ENCODE results near the gene MORN3.
A peak's percentile ranks its signal among the peaks of the same experiment; 100 is the strongest.
"Not testable (repeated sequence)": the region's sequence is repeated elsewhere in the genome, so short reads cannot be mapped to it uniquely, and the experiment has no call there.

Gene MORN3, protein sequence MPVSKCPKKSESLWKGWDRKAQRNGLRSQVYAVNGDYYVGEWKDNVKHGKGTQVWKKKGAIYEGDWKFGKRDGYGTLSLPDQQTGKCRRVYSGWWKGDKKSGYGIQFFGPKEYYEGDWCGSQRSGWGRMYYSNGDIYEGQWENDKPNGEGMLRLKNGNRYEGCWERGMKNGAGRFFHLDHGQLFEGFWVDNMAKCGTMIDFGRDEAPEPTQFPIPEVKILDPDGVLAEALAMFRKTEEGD

DNA sequence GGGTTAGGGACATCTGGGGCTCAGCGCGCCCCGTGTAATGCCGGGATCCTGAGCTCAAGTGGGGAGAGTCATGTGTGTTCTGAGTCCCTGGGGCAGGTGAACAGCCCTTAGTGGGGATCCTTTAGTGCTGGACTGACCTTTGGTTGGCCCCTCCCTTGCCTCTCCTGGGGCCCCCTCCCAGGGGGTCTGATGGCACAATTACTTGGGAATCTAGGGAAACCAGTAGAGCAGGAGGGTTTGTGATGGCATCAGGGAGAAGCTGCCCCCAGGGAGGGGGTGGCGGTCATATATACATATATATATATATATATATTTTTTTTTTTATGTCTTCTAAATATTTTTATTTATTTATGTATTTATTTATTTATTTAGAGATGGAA, at the start of gene MORN3:
Gene MORN3, minus strand, starts transcription at position 134 of the 380 bp plus-strand sequence. CDS start 171 bp downstream, outside the sequence.
- no peak for DNase-seq

DNA sequence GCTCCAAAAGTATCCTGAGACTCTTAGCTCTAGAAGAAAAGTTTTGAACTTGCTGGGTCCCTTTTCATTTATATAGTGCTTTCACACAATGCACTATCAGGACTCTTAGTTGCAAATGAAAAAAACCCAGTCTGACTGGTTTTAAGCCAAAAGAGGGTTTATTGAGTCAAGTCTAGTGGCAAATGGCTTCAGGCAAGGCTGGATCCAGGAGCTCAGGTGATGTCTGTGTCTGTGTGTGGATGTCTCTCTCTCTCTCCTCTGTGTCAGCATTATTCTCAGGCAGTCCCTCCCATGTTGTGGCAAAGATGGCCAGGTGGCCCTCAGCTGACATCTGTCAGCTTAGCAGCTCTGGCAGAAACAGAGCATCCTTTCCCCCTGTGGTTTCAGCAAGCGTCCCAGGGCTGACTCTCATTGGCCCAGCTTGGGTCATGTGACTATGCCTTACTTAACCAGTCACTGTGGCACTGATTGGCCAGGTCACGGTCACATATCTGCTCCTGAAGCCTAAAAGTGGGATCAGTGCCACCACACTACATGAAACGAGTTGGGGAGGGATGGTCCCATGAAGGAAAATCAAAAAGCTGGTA, 49.3 kb upstream of the MORN3 start:
- DNase-seq: no peak

DNA sequence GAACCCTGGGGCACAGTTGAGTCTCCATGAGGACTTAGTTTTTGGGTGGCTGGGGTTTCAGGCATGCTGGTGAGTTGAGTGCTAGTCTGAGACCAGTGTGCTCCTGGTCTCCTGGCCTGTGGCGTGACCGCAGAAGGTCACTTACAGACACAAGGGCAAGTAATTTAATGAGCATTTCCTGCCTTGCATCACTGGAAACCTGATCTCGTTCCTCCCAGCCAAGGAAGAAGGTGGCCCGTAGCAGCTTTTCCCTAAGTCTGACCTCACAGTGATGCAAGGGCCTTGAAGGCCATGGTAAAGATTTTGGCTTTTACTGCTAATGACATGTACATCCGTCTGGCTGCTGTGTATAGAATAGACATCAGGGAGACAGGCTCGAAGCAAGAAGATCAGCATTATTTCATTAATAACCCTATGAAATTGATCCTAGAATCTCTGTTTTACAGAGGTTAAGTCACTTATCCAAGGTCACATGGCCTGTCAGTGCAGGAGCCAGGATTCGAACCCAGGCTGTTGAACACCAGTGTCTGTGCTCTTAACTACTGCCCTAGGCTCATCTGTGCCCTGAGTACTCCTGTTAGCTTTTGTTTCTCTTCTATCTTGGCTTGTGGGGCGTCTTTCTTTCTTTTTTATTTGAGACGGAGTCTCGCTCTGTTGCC, 47.7 kb upstream of the MORN3 start:
- DNase-seq: no peak

DNA sequence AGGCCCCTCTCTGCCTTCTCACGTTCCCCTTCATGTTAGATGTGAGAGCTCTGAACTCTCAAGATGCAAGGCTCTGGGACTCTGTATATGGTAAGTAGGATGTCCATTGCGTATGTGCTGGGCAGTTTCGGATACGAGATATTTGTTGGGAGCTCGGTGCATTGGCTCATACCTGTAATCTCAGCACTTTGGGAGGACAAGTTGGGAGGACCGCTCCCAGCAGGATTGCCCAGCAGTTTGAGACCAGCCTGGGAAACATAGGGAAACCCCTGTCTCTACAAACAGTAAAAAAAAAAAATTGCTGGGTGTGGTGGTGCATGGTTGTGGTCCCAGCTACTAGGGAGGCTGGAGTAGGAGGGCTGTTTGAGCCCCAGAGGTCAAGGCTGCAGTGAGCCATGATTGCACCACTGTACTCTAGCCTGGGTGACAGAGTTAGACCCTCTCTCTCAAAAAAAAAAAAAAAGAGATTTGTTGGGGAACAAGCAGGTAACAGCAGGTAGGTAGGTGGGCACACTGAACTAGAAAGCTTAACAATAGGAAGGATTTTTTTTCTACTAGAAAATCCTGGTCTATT, 46.5 kb upstream of the MORN3 start:
- DNase-seq: no peak

DNA sequence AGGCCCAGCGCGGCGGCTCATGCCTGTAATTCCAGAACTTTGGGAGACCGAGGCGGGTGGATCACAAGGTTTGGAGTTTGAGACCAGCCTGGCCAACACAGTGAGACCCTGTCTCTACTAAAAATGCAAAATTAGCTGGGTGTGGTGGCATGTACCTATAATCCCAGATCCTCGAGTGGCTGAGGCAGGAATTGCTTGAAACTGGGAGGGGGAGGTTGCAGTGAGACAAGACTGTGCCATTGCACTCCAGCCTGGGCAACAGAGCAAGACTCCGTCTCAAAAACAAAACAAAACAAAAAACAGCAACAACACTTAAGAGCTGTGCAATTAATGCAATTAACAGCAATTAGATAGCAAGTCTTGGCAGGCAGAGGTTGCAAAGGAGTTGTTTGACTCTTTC, 45.6 kb upstream of the MORN3 start:
- DNase-seq: not testable (repeated sequence)

DNA sequence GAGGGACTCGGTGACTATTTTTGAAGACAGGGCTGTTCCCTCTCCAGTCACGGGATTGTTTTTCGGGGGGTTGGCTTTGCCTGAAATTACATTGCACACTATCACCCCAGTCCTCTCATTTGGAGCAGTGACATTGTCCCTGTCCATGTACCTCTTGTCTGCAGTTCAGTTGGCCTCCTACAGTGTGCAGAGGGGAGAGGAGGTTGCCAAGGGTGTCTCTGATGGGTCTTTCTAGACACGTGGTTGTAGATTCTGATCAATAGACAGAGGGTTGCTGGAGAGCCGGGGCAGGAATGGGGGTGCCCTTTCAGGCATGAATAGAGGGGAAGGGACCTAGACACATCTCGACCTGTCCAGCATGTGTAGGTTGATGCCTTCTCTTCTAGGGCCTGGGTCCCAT, 44.3 kb upstream of the MORN3 start:
- DNase-seq: no peak

DNA sequence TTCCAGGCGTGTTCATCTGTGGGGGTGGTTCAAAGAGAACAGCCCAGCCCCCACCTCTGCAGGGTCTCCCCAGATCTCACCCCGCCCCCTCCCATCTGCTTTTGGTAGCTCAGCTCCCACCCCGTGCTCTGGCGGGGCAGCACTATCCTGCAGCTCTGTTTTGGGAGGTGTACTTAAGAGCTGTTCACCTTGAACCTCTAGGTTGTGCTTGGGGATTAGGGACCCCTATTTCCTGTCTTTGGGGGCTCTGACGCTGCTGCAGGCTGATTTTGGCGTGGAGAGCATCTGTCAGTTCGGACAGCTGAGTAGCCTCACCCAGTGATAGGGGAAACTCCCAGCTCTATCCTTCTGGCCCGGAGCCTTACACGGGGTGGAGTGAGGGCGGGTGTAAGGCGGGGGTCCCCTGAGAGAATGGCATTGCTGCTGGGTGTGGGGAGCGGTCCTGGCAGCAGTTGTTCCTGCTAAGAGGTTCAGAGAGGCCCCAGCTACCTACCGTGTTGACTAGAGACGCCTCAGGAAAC, 43.9 kb upstream of the MORN3 start:
- no peak for DNase-seq

DNA sequence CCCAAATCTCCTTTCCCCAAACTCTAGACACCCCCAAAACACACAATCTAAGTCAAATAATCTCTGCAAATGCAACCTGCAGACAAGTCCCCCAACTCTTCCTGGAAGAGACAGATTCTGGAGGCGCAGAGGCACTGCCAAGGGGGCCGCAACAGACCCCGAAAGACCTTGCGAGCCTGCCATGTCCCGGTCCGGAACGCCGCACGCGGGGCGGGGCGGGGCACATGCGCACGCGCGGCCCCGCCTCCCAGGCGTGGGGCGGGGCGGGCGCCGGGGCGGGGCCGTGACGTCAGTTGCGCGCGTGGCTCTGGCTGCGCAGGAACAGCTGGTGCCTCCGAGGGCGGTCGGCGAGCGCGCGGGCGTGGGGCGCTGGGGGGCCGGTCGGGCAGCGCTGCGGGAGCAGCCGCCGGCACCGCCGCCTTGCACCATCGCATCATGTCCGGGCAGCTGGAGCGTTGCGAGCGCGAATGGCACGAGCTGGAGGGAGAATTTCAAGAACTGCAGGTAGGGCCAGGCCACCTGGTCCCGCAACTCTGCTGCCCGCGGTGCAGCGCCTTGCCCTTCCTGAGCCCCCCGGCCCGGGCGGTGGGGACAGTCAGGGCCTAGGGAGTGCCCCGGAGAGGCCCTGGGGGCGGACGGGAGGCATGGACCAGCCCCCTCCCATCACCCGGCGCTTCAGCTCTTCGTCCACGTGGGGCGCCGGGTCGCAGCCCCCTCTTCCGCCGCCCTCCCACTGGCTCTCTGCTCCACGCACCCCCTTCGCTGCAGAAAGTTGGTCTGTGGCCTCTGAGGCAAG, 43.2 kb upstream of the MORN3 start, which contains the start of gene TMEM120B:
Gene TMEM120B, plus strand, starts transcription at position 292 of the 796 bp plus-strand sequence. Its CDS starts 144 bp downstream, at position 436.
- DNase-seq: peak; percentile 65

DNA sequence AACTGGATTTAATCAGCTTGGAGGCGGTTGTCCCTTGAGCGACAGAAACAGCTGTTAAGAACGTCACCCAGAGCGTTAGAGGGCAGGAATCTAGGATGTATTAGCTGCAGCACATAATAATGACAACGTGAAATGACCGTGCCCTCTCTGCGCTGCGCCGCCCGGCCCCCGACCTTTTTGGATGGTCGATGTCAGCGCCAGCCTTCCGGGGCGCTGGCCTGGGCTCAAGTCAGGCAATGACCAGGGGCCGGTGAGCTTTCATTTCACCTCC, 42.7 kb upstream of the MORN3 start:
- peak; percentile 19 for DNase-seq

DNA sequence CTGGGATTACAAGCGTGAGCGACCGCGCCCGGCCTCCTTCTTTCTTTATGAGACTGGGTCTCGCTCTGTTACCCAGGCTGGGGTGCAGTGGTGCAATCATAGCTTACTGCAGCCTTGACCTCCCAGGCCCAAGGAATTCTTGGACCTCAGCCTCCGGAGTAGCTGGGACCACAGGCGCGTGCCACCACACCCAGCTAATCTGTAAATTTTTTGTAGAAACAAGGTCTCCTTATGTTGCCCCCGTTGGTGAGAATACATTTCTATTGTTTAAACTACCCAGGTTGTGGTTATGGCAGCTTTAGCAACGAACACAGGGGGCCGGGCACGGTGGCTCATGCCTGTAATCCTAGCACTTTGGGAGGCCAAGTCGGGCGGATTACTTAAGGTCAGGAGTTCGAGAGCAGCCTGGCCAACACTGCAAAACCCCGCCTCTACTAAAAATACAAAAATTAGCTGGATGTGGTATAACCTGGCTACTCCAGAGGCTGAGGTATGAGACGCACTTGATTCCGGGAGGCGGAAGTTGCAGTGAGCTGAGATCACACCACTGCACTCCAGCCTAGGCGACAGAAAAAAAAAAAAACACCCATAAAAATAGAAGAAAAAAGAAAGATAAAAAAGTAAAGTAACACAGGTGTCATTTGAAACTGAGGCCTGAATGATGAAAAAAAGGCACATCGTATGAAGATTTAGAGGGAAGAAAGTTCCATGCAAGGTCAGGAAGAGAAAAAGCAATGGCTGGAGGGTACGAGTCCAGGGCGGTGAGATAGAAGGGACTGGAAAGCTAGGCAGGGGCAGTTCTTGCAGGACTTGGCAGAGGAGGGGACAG, 42.1 kb upstream of the MORN3 start:
- no peak for DNase-seq

DNA sequence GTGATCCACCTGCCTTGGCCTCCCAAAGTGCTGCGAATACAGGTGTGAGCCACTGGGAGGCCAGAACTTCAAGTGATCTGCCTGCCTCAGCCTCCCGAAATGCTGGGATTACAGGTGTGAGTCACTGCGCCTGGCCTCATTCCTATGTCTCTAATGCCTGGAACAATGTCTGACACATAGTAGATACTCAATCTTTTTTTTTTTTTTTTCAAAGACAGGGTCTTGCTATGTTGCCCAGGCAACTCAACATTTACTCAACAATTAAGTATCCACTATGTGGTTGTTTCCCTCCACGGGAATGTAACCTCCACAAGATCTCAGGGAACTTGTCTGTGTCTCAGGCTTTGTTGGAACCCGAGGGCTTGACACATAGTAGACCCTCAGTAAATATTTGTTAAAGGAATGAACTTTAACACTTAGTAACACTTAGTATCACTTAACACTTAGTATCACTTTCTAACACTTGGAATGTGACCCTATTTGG, 40.1 kb upstream of the MORN3 start:
- no peak for DNase-seq

DNA sequence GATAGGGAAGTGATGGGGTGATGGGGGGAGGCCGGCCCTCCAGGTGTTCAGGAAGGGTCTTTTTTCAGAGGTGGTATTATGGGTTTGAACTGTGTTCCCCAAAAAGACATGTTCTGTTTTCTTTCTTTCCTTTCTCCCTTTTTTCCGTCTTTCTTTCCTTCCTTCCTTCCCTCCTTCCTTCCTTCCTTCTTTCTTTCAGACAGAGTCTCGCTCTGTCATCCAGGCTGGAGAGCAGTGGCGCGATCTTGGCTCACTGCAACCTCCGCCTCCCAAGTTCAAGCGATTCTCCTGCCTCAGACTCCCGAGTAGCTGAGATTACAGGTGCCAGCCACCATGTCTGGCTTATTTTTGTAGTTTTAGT, 39.6 kb upstream of the MORN3 start:
- not testable (repeated sequence) for DNase-seq

DNA sequence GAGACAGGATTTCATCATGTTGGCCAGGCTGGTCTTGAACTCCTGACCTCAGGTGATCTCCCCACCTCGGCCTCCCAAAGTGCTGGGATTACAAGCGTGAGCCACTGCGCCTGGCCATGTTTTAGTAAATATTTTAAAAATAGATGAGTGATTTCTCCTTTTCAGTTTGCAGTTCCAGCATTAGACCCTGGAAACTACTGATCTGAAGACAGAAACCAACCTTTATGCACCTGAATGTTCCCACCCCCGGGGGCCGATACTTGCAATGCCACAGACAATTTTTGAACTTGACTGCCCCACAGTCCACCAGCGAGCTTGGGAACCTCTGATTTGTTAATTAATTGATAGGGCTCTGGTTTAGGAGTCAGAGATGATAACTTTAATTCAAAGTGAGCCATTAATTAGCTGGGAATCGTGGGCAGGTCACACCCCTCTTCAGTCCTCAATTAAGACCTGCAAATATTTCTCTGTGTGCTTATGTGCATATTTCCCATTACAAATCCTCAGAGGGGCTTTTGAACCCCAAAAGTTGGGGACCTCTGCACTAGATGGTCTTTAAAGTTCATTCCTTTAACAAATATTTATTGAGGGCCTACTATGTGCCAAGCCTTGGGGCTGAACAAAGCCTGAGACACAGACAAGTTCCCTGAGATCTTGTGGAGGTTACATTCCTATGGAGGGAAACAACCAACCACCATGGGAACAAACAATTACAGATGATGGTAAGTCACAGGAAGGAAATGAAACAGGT, 39.0 kb upstream of the MORN3 start:
- DNase-seq: no peak

DNA sequence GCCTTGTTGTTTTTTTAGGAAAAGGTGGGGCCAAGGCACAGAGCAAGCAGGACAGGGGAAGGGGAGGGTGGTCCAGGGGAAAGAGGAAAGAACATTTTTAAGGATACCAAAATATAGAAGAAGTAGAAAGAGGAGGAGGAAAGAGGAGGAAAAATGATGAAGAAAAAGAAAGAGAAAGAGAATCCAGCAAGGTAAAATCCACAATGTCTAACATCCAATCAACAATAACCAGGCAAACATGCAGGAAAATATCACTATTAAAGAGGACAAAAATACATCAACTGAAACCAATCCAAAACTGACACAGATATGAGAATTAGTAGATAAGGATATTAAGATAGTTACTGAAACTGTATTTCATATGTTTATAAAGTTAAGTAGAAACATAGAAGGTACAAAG, 36.1 kb upstream of the MORN3 start:
- DNase-seq: no peak

DNA sequence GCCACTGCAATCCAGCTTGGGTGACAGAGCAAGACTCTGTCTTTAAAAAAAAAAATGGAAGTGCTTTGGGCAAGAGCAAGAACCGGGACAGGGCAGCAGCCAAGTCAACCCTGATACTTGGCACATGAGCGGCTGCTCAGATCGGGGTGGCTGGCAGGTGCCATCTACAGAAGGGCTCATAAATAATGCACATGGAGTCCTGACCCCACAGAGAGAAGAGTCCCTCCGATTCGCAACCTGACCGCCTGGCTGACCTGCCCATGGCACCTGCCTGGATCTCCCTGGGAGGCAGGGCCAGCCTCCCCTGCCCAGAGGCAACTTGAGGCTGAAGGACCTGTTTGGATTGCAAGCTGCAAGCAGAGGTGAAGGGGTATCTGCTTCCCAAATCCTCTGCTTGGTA, 33.5 kb upstream of the MORN3 start:
- no peak for DNase-seq

DNA sequence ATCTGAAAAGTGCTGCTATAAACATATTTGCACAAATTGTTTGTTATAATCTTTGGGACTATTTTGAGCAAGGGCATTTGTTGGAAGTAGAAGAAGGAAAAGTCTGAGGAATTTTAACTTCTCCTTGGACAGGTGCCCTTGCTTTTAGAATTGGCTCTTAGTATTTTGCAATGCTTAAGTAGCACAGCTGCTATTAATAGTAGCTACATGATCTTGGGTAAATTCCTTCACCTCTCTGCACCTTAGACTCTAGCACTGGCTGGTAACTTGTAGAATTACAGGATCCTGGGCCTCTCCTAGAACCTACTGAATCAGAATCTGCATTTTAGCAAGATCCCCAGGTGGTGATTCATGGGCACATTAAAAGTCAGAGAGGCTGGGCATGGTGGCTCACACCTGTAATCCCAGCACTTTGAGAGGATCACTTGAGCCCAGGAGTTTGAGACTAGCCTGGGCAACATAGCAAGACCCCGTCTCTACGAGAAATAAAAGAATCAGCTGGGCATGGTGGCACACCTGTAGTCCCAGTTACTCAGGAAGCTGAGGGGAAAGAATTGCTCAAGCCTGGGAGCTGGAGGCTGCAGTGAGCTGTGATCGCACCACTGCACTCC, 32.3 kb upstream of the MORN3 start:
- no peak for DNase-seq

DNA sequence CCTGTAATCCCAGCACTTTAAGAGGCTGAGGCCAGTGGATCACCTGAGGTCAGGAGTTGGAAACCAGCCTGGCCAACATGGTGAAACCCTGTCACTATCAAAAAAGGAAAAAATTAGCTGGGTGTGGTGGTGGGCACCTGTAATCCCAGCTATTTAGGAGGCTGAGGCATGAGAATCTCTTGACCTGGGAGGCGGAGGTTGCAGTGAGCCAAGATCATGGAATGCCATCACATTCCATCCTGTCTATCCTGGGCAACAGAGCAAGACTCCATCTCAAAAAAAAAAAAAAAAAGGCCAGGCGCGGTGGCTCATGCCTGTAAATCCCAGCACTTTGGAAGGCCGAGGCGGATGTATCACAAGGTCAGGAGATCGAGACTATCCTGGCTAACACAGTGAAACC, 28.4 kb upstream of the MORN3 start:
- not testable (repeated sequence) for DNase-seq

DNA sequence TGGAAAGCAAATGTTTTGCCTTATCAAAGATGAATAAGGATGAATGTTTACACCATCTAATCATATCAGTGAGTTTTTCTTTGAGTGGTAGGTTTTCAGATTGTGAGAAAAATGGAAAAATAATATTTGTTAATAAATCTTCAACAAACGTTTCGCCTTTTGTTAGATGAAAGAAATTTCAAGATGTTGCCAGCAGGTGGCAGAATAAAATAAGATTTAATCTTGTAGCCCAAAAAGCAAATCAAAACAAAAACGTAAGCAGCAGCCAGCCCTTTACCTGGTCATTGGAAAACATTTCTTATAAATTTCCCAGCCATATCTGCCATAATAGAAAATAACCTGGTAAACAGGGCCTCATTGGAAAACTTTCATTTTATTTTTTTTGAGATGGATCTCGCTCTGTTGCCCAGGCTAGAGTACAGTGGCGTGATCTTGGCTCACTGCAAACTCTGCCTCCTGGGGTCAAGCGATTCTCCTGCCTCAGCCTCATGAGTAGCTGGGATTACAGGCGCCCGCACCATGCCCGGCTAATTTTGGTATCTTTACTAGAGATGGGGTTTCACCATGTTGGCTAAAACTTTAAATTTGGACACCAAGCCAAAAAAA, 27.7 kb upstream of the MORN3 start:
- peak; percentile 63 for DNase-seq

DNA sequence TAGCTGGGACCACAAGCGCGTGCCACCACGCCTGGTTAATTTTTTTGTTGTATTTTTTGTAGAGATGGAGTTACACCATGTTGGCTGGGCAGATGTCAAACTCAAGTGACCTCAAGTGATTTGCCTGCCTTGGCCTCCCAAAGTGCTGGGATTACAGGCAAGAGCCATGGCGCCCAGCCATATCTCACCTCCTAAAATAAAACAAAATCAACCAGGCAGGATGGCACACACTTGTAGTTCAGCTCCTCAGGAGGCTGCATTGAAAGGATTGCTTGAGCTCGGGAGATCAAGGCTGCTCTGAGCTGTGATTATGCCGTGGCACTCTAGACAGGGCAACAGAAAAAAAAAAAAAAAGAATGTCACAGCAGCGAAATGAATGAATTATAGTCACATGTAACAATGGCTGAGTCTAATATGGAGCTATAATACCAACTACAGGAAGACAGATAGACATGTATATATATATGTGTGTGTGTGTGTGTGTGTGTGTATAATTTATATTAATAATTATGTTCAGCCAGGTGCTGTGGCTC, 23.8 kb upstream of the MORN3 start:
- no peak for DNase-seq

DNA sequence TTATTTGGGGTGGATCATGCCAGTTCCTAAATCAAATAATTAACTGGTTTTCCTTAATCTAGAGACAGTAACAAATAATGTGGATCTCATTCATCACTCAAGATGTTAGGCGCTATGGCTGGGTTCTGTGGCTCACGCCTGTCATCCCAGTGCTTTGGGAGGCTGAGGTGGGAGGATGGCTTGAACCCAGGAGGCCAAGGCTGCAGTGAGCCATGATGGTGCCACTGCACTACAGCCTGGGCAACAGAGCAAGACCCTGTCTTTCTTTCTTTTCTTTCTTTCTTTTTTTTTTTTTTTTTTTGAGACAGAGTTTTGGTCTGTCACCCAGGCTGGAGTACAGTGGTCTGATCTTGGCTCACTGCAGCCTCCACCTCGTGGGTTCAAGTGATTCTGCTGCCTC, 23.3 kb upstream of the MORN3 start:
- not testable (repeated sequence) for DNase-seq
